Measurements from ENCODE around the gene MDH2.
"Not testable (repeated sequence)": the region's sequence is repeated elsewhere in the genome, so short reads cannot be mapped to it uniquely, and the experiment has no call there.

MDH2 gene

DNA sequence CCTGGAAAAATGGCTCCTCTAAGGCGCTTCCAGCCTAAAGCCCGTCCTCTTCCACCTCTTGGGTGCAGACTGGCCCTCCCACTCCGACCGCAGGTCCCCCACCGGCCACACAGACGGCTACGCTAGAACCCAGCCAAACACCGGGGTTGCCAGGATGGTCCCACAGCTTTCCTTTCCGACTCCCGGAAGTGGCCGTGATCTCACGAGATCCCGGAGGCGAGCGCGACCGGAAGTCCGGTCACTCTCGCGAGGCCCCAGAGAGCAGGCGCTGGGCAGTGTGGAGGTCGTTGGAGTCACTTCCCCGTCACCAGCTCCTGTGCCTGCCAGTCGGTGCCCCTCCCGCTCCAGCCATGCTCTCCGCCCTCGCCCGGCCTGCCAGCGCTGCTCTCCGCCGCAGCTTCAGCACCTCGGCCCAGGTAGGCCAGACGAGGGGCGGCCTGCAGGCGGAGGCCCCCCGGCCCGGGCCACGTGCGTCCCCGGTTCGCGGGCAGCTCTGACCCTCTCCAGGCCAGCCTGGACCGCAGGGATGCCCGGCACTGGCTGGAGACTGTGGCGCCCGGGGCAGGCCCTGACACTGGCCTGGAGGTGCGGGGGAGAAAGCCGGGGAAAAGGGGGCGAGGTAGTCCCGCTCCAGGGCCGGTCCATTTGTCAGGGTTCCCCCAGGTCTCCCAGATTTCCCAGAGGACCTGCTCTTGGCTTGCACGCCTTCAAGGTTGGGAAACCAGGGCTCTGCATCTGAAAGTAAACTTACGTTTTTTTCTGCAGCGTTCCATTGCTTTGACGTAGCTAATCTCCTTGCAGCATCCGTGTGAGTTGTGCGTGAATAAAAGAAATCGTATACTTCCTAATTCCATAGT lies at the start of gene MDH2, which contains the start of gene STYXL1:
Gene MDH2, plus strand, starts transcription at position 296 of the 857 bp plus-strand sequence. Its CDS starts 55 bp downstream, at position 351.
Gene STYXL1, minus strand, starts transcription at position 190 of the 857 bp plus-strand sequence. CDS start 17,477 bp downstream, outside the sequence.
- in situ Hi-C loops (cut with HindIII; ENCODE audit: low sequenced_read_pairs), result no loop called here

GRCh38 chr7:76000566-76000965 lies 47.3 kb upstream of the MDH2 start:
- in situ Hi-C loops (cut with HindIII; ENCODE audit: low sequenced_read_pairs), result no loop called here

DNA sequence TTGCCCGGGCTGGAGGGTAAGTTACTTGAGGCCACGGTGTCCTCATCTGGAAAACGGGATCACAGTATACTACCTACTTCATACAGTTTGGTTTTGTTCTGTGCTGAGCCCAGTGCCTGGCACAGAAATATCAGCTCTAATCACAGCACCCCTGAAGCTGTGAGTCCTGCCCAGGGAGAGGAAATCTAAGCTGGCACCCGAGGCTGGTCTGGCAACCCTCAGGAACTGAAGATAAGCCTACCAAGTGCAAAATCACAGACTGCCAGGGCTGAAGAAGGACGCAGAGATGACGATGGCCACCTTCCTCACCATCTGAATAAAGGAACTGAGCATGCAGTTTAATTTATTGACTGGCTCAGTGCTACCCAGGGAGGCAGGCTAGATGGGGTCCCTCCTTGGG lies 45.8 kb upstream of the MDH2 start:
- in situ Hi-C loops (cut with HindIII; ENCODE audit: low sequenced_read_pairs), result no loop called here

DNA sequence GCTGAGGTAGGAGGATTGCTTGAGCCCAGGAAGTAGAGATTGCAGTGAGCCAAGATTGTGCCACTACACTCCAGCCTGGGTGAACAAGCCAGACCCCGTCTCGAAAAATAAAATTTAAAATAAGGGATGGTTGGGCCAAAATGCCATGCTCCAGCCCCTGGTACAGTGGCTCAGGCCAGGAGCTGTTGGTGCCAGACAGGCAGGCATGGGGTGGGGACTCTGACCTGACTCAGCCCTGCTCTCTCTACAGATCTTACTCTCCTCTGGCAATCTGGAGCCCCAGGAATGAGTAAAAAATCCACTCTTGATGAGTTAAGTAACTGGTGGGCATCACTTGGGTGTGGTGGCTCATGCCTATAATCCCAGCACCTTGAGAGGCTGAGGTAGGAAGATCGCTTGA lies 45.1 kb upstream of the MDH2 start:
- in situ Hi-C loops (cut with HindIII; ENCODE audit: low sequenced_read_pairs), result no loop called here

GRCh38 chr7:76003351-76003750 lies 44.6 kb upstream of the MDH2 start:
- in situ Hi-C loops (cut with HindIII; ENCODE audit: low sequenced_read_pairs), result no loop called here

GRCh38 chr7:76005004-76005403 lies 42.9 kb upstream of the MDH2 start:
- in situ Hi-C loops (cut with HindIII; ENCODE audit: low sequenced_read_pairs), result not testable (repeated sequence)

GRCh38 chr7:76008156-76008687 lies 39.7 kb upstream of the MDH2 start:
- in situ Hi-C loops (cut with HindIII; ENCODE audit: low sequenced_read_pairs), result no loop called here

- in situ Hi-C loops (cut with HindIII; ENCODE audit: low sequenced_read_pairs), result no loop called here
These were observed 38.0 kb upstream of the MDH2 start for GRCh38 chr7:76009672-76010600.

GRCh38 chr7:76011442-76011861 lies 36.5 kb upstream of the MDH2 start:
- in situ Hi-C loops (cut with HindIII; ENCODE audit: low sequenced_read_pairs), result no loop called here

GRCh38 chr7:76016191-76016947 lies 31.5 kb upstream of the MDH2 start:
- in situ Hi-C loops (cut with HindIII; ENCODE audit: low sequenced_read_pairs), result no loop called here

DNA sequence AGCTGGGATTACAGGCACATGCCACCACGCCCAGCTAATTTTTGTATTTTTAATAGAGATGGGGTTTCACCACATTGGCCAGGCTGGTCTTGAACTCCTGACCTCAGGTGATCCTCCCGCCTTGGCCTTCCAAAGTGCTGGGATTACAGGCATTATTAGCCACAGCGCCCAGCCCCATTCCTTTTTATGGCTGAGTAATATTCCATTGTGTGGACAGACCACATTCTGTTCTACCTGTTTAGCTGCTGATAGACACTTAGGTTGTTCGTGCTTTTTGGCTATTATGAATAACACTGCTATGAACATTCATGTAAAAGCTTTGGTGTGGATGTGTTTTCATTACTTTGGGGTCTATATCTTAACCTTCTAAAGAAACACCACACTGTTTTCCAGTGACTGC lies 29.4 kb upstream of the MDH2 start:
- in situ Hi-C loops (cut with HindIII; ENCODE audit: low sequenced_read_pairs), result not testable (repeated sequence)

DNA sequence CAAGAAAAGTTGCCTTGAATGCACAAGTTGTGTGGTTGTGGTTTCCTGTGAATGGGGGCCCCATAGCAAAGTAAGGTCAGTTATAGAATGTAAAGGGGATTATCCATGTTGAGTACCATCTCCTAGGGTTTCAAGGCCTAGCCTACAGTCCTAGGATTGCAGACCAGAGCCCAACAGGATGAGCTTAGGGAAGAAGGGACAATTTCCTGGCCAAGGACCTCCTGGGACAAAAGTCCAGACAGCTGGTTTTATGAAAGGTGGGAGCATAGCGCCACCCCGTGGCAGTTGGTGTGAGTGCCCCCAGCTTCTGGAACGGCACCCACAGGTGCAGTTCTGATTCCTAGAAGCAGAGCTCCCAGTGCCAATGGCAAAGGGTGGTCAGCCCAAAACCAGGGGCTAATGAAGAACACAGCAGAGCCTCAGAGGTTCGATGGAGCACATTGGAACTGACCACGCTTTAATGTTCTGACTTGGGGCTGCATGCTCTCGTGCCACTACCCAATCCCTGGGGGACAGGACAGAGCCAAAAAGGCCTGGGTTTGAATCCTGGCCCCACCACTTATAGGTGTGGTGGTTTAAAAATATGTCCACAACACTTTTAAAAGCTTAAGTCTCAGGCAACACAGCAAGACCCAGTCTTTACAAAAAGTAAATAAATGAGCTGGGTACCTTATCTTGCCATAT lies 27.7 kb upstream of the MDH2 start:
- in situ Hi-C loops (cut with HindIII; ENCODE audit: low sequenced_read_pairs), result no loop called here

DNA sequence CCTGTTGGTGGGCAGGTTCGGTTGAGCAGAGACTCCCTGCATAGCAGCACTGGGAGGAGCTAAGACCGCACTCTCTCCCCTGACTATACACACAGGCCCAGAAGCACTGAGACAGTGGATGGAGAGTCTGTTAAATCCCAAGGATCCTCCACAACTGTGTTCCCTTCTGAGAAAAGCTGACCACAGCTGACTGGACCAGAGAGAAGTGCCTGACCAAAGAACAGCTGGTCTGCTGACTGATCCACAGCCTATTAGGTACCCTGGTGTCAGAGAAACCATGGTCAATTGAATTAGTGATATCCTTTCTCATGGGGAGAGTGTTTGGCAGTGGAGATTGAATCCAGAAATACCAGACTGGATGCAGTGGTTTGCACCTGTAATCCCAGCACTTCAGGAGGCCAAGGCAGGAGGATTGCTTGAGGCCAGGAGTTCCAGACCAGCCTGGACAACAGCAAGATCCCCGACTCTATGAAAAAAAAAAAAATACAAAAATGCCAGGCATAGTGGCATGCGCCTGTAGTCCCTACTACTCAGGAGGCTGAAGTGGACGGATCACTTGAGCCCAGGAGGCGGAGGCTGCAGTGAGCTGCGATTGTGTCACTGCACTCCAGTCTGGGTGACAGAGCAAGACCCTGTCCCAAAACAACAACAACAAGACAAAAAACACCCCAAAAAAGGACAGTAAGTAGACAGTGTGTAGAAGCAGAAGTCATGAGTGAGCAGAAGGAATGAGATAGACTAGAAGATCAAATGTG lies 25.7 kb upstream of the MDH2 start:
- in situ Hi-C loops (cut with HindIII; ENCODE audit: low sequenced_read_pairs), result no loop called here

- in situ Hi-C loops (cut with HindIII; ENCODE audit: low sequenced_read_pairs), result no loop called here
These were observed 24.9 kb upstream of the MDH2 start for GRCh38 chr7:76023002-76023401.

- in situ Hi-C loops (cut with HindIII; ENCODE audit: low sequenced_read_pairs), result not testable (repeated sequence)
These were observed 18.2 kb upstream of the MDH2 start for GRCh38 chr7:76029682-76030081.

- in situ Hi-C loops (cut with HindIII; ENCODE audit: low sequenced_read_pairs), result no loop called here
These were observed 15.9 kb upstream of the MDH2 start for GRCh38 chr7:76031964-76032363.

DNA sequence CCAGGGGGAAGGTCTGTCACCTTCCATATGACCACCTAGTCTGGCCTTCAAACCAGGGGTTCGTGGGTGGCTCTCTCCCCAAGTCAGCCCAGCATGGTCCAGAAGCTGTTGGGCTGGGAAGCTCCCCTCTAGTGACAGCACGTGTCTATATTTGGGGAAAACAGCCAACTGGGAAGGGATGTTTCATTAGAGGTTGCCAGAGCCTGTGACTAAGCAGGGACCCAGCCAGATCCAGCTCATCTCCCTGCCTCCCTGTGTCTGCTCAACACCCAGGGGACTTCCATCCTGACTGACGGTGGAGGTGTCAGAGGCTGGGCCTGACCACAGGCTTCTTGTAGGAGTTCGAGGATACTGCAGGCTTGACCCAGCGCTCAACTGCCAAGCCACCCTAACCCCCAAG lies 10.6 kb upstream of the MDH2 start:
- in situ Hi-C loops (cut with HindIII; ENCODE audit: low sequenced_read_pairs), result no loop called here

DNA sequence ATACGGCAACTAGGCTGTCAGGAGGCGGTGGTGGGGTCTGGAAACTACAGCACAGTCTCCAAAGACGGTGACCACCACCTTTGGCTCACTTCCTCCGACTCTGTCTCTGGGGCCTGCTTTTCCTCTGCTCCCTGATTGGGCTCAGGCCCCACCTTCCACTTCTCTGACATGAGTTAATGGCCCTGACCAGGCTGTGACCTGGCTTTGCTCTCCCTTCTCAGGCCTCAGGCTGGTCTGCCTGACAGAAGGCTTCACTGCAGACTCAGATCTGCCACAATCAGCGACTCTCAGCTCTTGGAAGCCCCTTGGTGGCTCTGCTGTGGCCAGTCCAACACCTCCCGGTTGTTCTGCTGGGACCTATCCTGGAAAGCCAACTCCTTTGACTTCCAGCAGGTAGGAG lies 7.8 kb upstream of the MDH2 start:
- in situ Hi-C loops (cut with HindIII; ENCODE audit: low sequenced_read_pairs), result no loop called here

- in situ Hi-C loops (cut with HindIII; ENCODE audit: low sequenced_read_pairs), result no loop called here
These were observed 3.5 kb upstream of the MDH2 start for GRCh38 chr7:76044375-76044865.
